ENCODE measurements around the gene UBQLN4.

Gene UBQLN4
- 19.8 to 51.3 reads per million in 2 donors for total RNA-seq

DNA sequence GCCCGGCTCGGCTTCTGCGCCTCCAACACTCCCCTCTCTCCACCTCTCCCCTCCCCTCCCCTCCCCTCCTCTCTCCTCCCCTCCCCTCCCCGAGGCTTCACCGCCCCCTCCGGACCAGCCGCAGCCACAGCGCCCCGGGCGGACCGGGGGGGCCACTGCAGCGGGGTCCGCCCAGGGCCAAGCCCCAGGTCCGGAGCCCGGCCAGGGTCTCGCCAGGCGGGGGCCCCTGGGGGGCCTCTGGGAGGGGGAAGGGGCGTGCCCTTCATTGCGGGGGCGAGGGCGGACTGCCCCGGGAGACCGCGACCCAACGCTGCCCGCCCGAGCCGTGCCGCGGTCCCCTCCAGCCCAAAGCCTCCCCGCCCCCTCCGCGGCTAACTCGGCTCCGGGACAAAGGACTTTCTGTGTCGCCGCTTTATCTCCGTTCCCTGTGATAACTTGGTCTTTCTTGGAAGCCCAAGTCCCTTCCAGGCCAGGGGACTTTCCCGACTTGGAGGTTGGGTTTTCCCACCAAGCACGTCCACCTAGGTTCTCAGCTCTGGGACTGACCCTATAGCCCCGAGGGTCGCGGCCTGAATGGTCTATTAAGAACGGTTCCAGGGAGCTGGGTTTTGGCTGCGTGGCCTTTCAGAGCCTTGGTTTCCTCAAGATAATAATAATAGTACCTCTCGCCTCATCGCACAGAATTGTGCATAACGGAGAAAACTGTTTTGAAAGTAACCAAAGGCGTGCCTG lies at the start of gene UBQLN4:
TSS of gene UBQLN4 (minus strand) at position 31 of the 732 bp plus-strand sequence. CDS start 97 bp downstream, outside the sequence.
- DNase-seq, result peak; percentile 78

DNA sequence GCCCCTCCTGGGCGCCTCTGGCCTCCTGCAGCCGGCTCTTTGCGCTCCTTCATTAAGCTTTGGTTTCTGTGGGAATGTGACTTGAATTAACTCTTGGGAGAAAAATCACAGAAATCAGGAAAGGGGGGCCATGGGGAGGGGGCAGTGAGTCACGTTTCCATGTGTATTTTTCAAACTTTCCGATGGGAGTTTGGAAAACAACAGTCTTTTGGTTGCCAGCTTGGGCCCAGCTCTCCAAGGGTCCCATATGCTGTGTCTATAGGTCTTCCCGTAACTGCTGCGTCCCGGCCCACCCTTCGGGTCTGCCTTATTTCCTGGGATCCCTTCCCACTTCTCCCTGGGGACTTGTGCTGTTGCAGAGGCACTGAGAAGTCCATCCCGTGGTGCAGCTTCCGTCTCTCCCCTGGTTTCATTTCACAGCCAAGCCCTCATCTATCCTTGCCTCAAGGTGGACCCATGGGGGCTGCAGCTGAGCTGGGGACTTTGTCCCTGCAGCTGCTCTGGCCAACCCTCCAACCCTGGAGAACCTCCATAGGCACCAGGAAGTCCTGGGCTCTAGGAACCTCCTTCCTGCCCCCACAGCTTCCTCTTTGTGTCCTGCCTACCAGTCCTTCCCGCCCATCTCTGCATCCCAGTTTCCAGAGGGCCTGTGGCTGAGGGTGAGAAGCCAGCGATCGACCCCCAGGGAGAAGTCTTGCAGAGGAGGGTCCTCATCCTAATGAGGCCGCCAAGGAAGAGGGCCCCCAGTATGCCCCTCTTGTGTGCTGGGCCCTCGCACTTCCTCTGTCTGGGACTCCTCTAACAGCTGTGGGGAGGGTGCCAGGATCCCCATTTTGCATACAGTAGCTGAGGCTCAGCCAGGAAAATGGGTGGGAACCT lies 49.3 kb upstream of the UBQLN4 start:
- DNase-seq, result no peak

DNA sequence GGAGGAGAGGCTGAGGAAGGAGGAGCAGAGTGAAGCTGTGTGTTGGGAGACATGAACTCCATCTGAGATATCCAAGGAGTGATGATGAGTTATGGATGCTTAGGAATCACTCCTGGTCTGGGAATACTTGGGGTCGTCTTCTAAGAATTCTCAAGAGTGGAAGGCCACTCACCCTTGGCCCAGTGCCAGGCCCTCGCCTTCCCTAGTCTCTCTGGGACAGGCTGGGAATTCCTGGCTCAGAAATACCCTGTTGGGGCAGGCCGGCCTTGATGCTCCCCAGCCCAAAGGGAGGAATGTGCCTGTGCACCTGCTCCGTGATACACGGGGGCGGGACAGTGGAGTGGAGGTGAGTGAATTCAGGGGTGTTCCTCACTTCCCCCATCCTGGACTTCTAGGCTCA lies 48.3 kb upstream of the UBQLN4 start:
- no peak for DNase-seq

DNA sequence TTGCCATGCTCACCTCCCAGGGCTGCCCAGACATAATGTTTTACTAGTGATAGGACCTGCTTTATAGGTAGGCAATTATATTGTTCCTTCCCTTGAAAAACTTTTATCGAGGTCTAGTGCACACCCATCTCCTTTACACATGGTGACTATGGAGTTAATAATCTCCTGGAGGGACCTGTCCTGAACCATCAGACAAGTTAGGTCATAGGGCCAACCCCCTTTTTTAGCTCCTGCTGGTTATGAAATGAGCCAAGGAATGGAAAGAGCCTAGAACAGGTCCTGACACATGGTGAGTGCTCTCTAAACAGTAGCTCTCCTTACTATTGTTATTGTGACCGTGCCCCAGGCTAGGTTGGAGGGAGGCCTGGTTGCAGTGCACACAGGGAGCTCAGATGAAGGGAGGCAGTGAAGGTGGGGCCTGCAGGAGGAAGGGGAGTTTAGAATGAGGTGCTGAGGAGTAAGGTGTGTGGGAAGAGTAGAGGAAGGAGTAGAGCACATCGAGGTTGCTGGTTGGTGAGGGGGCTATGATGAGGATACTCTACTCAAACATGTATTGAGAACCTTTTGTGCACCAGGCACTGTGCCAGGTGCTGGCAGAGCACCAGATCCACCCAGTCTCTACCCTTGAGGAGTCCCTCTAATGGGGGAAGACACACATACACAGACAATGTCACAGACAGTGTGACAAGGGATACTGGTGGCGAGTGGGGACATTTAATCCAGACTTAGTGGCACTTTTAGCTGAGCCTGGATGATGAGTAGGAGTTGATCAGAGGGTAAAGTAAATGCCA lies 46.8 kb upstream of the UBQLN4 start:
- no peak for DNase-seq

DNA sequence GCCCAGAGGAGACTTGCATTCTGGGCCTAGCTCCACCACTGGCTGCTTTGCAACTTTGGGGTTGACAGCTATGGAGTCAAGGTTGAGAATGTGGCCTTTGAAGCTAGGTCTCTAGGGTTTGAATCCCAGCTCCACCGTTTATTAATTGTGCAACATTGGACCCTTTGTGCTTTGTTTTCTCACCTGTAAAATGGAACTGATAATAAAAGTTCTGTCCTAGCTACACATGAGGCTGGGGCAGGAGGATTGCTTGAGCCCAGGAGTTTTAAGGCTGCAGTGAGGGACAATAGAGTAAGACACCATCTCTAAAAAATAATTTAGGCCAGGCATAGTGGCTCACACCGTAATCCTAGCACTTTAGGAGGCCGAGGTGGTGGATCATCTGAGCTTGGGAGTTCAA lies 45.7 kb upstream of the UBQLN4 start:
- no peak for DNase-seq

DNA sequence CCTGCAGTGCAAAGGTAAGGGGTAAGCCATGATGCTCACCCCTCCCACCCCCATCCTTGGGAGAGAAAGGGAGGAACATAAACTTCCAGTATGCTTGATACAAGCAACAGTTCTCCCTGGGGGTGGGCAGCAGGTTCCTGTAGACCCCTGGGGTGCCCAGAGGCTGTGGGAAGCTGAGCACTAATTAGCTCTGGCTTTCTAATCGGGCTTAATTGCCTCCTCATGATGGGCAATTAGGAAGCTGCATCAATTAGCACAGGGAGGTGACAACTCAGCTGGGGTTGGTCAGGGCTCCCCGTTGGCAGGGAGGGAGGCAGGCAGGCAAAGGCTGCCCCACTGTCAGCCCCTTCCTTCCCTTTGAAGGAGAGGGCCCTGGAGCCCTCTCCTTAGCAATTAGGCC lies 45.2 kb upstream of the UBQLN4 start:
- no peak for DNase-seq

DNA sequence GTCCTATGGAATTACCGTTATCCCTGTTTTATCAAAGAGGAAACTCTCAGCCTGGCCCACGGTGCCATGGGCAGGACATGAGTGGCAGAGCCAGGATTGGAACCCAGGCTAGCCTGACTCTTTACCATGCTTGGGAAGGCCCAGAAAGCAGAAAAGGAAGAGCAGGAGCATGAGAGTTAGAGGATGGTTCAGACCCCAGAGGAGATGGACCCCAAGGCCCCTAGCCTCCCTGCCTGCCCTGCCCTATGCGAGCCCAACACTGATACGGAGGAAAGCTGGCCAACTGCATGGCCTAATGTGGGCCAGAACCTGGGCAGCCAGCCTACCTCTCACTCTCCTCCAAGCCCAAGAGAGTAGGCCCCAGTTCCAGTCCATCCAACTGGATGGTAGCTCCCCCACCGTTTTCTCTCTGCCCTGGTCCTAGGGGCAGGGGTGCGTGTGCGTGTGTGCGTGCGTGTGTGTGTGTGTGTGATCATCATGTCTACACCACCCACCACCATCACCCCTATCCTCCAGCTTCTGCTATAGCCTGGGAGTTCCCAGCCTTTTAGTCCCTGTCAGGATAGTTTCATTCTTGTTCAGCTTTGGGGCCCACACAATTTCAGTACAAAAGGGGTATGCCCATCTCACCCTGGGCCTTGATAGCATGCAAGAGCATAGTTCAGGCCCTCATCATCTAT lies 44.0 kb upstream of the UBQLN4 start:
- DNase-seq, result no peak

DNA sequence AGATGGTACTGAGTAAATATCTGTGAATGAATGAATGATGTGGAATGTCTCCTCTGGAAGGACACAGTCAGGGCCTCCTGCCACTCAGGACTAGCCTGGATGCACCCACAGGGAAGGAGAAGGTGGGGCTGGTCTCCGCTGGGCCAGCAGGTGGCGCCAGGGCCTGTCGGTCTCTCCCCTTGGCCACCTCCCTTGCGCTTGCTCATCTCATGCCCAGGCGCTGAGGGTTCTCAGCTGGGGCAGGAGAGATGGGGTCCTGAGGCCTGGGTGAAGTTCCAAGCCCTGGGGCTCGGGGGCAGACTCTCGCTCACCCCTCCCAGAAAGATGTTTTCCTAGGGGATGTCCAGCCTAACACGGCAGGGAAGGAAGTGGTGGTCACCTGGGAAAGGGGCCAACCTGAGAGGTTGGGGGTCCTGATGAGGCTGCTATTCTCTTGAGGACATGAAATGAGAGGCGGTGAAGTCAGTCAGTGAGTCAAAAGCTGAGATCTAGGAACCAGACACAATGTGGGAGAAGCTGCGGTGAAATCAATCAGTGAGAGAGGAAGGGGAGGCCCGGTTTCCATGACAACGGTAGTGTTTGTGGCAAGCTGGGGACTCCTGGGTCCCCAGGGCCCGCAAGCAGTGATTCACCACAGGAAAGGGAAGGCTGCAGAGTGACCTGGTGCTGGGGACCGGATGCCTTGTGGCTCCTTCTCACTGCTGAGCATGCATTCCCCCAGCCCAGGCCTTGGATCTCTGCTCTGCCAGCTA lies 43.2 kb upstream of the UBQLN4 start:
- peak; percentile 81 for DNase-seq

DNA sequence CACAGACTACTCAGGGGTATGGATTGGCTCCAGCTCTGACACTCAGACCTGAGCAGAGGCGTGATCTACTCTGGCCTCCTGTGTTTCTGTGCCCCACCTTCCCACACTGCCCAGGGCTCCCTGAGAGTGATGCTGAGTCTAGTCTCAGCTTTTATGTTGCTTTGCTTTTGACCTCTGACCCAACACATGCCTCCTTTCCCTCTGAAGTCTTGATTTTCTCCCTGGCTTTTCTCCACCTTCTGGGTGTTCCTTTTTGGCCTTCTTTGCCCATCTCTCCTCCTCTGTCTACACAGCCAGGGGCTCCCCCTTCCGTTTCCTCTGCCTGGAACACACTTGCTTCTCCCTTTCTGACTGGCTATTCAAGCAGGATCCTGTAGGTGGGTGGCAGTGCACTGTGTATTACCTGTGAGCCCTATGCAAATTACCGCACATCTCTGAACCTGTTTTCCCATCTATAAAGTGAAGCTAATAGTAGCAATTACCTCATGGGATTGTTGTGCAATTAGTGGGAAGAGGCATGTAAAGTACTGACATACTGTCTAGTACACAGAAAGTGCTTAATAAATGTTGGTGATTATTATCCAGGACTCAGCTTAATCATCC lies 42.4 kb upstream of the UBQLN4 start:
- DNase-seq, result no peak

DNA sequence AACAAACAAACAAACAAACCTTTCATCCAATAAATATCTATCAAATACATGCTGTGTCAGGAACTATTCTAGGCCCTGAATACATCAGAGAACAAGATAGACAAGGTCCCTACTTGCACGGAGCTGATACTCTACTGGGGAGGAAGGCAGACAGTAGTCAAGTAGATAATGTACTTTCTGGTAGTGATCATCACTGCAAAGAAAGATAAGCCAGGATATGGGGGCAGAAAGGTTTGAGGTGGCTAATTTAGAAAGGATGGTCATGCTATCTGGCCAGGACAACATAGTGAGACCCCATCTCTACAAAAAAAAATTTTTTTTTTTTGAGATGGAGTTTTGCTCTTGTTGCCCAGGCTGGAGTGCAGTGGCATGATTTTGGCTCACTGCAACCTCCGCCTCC lies 38.0 kb upstream of the UBQLN4 start:
- no peak for DNase-seq

DNA sequence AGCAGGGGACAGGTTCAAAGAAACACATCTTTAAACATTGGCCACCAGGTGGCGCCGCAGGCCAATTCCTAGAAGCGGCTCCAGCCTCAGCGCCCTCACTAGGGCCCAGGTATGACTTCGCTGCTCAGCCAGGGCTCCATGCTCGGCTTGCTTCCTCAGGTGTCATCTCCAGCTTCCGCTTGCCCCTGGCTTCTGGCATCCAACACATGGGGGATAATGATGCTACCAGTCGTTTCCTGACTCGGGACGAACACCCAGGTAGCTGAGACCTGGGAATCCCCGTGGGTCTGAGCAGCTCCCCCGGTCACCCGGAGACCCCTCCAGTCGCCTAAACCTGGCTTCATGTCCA lies 37.2 kb upstream of the UBQLN4 start:
- DNase-seq, result peak; percentile 91

DNA sequence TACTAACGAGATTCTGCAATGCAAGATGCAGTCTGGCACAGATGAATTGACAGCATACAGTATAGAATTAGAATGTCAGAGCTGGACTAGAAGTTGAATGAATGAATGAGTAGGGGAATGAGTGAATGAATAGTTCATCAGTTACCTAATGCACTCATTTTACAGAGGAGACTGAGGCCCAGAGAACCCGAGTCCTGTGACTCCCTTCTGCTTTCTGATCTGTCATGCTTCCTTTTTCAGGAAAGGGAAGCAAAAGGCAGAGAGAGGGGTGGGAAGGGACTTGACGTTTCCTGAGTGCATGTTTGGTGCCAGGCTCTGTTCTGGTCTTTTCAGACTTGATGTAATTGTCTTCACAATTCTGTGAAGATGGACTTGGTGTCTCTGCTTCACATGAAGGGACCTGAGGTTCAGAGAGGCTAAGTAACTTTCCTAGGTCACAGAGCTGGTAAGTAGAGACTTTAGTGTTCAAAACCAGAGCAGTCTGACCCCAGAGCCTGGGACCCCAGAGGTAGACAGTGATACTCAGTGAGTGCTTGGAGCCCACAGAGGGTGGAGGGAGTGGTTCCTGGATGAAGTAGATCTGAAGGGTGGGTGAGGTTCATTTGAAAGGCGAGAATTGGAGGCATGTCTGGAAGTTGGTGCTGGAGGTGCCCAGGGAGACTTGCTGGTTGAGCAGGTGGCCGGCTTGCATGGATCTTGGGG lies 36.7 kb upstream of the UBQLN4 start:
- DNase-seq, result no peak

DNA sequence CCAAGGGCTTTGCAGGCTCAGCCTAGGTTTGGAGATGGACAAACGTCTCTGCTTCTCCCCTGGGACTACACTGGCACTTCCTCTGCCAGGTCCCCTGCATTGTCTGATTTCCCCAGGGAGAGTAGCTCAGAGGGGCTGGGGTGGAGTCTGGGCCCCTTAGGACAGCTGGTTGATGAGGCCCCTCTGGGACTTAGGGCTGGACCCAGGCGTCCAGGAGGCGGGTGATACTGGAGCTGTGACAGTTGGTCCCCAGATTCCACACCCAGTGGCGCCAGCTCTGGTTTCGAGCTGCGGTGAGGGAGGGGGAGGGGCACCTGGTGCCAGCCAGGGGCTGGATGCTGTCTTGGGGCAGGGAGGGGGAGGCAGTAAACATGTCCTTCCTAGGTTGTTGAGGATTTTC lies 36.1 kb upstream of the UBQLN4 start:
- no peak for DNase-seq

DNA sequence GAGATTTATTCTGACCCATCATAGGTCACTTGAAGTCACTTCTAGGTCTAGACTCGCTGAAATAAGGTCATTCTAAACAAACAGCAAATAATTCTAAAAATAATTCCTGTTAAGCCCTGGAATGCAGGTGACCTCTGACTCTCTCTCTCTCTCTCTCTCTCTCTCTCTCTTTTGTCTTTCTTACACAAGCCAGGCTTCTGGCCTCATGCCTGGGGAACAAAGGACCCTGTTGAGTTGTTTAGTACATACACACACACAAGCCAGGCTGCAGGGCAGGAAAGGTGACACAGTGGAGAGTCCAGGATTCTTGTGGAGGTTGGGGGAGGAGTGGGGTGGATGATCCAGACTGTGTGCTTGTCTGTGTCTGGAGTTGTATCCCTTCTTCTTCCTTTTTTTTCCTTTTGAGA lies 32.7 kb upstream of the UBQLN4 start:
- no peak for DNase-seq

DNA sequence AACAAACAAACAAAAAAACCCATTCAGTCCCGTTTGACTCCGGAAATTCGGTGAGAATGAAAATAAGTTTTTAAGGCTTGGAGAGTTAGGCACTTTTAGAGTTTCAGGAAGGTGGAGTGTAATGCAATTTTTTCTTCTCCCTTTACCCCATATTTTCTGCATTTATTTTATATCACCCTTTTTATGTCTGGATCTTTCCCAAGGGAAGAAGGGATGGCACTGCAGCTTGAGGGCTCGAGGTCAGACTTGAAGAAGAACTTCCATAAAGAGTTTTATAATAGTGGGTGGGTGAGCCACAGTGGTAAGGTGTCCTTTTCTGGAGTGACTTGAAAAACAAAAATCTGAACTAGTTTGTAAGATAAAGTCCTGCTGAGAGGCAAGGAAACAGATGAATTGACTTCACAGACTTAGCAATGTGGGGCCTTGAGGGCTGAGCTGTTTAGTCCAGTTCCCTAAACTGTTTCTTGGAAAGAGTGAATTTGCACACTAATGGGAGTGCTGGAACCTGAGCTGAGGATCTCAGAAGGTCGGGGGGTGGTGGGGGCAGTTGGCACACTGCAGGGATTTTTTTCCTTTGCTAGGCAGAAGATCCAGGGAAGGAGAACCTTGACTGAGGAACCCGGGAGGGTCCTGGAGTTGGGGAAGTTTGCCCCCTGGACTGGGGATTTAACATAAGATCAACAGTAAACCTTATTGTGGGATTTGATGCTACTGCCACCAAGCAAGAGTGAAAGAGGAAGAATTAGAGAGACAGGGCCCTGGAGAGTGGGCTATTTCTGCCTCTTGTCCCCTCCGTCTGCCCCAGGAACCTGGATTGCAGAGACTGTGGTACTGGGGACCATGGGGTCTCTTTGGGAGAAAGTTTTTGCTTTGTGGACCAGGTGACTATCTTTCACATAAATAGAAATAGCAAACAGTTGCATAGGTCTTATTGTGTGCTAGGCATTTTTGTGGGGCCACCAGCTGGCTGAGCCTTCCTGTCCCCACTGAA lies 30.5 kb upstream of the UBQLN4 start:
- no peak for DNase-seq

DNA sequence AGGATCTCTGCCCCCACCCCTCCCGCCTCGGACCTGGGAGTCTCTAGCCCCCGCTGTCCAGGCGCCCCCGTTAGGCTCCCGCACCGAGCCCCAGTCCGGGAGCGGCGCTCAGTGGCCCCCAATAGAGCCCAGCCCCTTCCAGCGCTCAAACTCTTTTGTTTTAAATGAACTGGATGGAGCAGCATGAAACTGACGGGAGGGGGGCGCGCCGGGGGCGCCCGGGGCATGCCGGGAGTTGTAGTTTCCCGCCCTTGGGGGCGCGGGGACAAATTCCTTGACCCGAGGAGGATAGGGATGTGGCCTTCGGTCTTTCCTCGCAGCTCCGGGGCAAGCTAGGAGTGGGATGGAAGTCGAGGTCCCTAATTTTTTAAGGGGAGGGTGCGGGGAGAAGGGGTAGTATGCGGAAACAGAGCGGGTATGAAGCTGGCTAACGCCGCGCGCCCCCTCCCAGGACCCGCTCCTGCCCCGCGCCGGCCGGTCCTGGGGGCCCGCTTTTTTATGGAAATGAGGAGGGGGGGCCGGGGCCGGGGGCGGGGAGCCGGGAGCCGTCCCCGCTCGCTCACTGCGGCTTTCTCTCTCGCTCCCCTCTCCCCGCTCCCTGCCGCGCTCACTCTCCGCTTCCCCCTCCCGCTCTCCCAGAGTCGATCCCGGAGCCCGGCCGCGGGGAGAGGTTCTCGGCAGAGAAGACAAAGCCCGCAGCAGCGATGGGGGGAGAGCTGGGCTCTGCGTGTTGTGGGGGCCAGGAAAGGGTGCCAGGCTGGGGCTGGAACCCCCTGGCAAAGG lies 28.9 kb upstream of the UBQLN4 start, which contains the start of gene MEX3A:
TSS of gene MEX3A (minus strand) at position 157 of the 783 bp plus-strand sequence. CDS start 467 bp downstream, outside the sequence.
- peak; percentile 53 for DNase-seq

DNA sequence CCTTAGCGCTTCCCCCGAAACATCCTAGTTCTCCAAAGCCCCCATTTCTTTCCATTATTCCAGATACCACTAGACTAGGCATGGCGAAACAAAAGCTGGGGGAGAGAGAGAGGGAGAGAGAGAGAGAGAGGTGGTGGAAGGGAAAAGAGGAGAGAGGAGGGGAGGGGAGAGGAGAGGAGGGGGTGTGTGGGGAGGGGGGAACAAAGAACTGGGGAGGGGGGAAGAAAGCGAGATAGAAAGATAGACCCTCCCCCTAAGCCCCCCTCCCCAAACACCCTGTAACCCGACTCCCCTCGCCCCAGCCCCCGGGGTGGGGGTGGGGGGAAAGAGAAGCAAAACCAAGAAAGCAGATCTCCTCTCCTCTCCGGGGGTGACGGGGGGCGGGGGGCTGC lies 28.3 kb upstream of the UBQLN4 start:
- DNase-seq, result no peak

DNA sequence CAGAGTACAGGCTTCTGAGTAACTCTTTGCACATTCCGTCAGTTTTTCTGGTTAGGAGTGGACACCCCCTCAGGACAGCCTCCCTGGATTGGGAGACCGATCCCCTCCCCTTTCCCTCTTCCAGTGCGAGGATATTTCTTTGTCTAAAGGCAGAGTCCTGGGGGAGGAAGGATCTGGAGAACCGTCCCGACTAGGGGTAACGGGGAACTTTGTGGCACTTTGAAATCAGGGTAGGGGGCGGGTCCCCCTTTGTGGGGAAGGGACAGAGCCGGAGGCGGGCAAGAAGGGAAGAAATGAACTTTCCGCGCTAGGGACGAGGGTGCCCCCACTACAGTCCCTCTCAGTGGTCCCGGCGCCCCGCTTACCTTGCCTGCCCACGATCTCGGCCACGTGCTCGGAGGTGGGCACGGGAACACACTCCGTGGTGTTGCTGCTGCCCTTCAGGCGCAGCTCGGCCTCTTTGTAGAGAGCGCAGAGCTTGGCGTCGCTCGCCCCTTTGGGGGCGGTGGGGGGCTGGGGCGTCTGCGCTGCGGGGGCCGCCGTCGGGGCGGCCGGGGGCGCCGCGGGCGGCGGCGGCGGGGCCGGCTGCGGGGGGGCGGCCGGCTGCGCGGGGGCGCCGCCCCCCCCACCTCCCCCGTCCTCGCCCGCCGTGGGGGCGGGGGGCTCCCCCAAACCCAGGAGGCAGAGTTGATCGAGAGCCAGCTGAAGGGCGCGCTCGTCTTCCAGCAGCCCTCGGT lies 27.8 kb upstream of the UBQLN4 start:
- no peak for DNase-seq
